Stimulated activated naive B cell treated with anti-CD40 and anti-IgM and Interleukin-4, amounts not matched to agents 10 μg/mL and 1 μg/mL and 100 μg/mL, for 72 hours (primary cell): Measurements from ENCODE around the gene ADK.

Experiments
- ATAC-seq, 2 donors: fragments of 150-1000 bp; cut with Tn5 transposase; replicated peaks; 2 replicates each; pipeline ENCODE4 v1.10.0; 2021; ENCODE audit warnings: moderate library complexity in 1 of 2
- DNase-seq: peaks from one replicate; pipeline ENCODE4 v3.0.0; 2021
- H3K27ac Mint-ChIP-seq: one replicate; pipeline ENCODE4 v1.8.0; 2022; ENCODE audit warnings: mild to moderate bottlenecking, mixed read lengths
- H3K27me3 Mint-ChIP-seq, 2 donors: one replicate each; pipeline ENCODE4 v1.8.0; 2022; ENCODE audit warnings: mixed read lengths in 2 of 2
- H3K36me3 Mint-ChIP-seq, 2 donors: one replicate each; pipeline ENCODE4 v1.8.0; 2022; ENCODE audit warnings: mixed read lengths in 2 of 2, mild to moderate bottlenecking in 1 of 2
- H3K4me1 Mint-ChIP-seq, 2 donors: one replicate each; pipeline ENCODE4 v1.8.0; 2022; ENCODE audit warnings: mixed read lengths in 2 of 2, mild to moderate bottlenecking in 1 of 2
- H3K4me3 Mint-ChIP-seq, 2 donors: one replicate each; pipeline ENCODE4 v1.8.0; 2022; ENCODE audit warnings: mild to moderate bottlenecking in 2 of 2, mixed read lengths in 2 of 2, moderate library complexity in 1 of 2
- H3K9me3 Mint-ChIP-seq, 2 donors: one replicate each; pipeline ENCODE4 v1.8.0; 2022; ENCODE audit warnings: mixed read lengths in 2 of 2, mild to moderate bottlenecking in 1 of 2

ADK gene

GRCh38 chr10:74415146-74415839 lies 264.3 kb downstream of the ADK start:
- DNase-seq (no peak), ATAC-seq (no peak)
- Mint-ChIP-seq H3K4me1 (peaks cover 9 to 16% of the 10 kb centered on the region in 2 donors), H3K27me3 (no peaks in the 10 kb centered on the region), H3K27ac (no peak overlapping the region), H3K4me3 (no peak overlapping the region), H3K36me3 (peaks cover 17 to 37% of the 10 kb centered on the region in 2 donors), H3K9me3 (no peaks in the 10 kb centered on the region)

- Mint-ChIP-seq H3K27ac (no peak overlapping the region), H3K9me3 (no peaks in the 10 kb centered on the region), H3K4me1 (peaks cover 9 to 16% of the 10 kb centered on the region in 2 donors), H3K4me3 (no peak overlapping the region), H3K27me3 (no peaks in the 10 kb centered on the region), H3K36me3 (peaks cover 9 to 37% of the 10 kb centered on the region in 2 donors)
- DNase-seq (no peak), ATAC-seq (no peak)
Observed at GRCh38 chr10:74417397-74417796, 266.4 kb downstream of the ADK start.

DNA sequence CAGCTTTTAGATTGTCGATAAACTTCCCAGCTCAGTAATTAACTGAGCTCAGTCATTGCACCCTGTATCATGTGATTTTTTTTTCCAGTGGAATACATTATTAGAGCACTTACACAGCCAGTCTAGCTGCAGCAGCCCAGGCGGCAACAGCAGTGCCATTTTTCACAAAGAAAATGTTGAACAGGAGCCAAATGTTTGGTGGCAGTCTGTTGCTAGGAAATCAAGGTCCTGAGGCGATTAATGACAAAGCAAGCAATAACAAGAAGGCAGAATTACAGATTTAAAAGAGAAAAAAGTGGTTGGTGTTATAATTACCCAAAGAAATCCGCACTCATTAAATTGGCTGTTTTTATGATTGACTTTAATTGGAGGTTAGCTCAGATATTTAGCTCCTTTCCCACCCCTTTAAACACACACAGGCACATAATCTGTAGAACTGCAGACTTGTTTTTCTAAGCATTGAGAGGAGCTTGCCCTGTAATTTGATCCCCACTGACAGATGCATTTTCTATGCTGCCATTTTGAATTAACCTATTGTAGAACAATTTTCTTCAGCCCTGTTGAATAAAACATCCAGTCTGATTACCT lies 267.4 kb downstream of the ADK start:
- H3K36me3 Mint-ChIP-seq, result peaks cover 13 to 37% of the 10 kb centered on the region in 2 donors
- ATAC-seq (no peak), DNase-seq (no peak)
- no peaks in the 10 kb centered on the region for H3K27me3 Mint-ChIP-seq
- H3K27ac Mint-ChIP-seq, result no peak overlapping the region
- H3K4me3 Mint-ChIP-seq, result no peak overlapping the region
- peaks cover 0 to 6% of the 10 kb centered on the region in 2 donors for H3K9me3 Mint-ChIP-seq
- H3K4me1 Mint-ChIP-seq, result peaks cover 13 to 16% of the 10 kb centered on the region in 2 donors

DNA sequence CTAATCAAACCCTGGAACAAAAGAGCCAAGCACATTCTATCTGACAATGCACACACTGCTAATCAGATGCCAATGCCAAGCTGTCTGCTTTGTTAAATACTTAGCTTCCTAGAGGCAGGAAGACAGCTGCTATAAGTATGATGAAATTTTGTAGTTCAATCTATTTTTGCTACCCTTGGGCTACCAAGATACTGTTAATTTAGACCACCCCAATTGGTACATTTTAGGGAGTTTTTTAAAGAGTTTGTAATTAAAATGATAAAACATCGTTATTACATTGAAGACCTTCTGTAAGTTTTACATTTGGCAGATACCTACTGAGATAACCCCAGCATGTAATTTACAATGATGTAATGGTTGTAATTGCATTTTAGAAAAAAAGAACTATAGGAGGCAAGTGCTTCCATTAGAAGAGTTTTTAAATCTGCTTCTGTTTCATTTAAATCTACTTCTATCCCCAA lies 268.5 kb downstream of the ADK start:
- DNase-seq (no peak), ATAC-seq (no peak)
- Mint-ChIP-seq H3K27ac (no peak overlapping the region), H3K9me3 (peaks cover 4 to 6% of the 10 kb centered on the region in 2 donors), H3K27me3 (no peaks in the 10 kb centered on the region), H3K4me3 (no peak overlapping the region), H3K36me3 (peaks cover 20 to 42% of the 10 kb centered on the region in 2 donors), H3K4me1 (peaks cover 13 to 16% of the 10 kb centered on the region in 2 donors)

DNA sequence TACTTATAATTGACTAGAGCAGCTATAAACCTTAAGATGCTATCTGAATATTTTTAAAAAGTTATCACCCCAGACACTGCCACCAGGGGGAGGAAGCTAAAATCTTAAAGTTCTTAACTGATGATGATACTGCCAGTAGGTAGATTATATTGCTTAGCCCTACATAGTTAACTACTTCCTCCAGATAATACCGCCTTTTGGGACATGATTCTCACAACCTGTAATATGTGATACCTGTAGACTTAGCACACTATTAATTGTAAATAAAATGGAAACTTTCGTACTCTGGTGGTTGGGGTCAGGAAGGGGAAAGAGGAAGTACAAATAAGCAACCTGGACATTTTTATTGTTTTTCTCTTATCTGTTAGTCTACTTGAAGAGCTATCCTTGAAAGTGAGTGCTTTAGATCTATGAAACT lies 268.9 kb downstream of the ADK start:
- peak overlapping the region; percentile 59 for H3K27ac Mint-ChIP-seq
- H3K36me3 Mint-ChIP-seq, result peaks cover 22 to 47% of the 10 kb centered on the region in 2 donors
- H3K4me3 Mint-ChIP-seq, result no peak overlapping the region
- no peaks in the 10 kb centered on the region for H3K27me3 Mint-ChIP-seq
- no peak for DNase-seq
- H3K4me1 Mint-ChIP-seq, result peaks cover 13 to 16% of the 10 kb centered on the region in 2 donors
- peaks cover 5 to 6% of the 10 kb centered on the region in 2 donors for H3K9me3 Mint-ChIP-seq
- ATAC-seq, result peak; percentile 39 to 50

GRCh38 chr10:74424565-74424964 lies 273.5 kb downstream of the ADK start:
- Mint-ChIP-seq H3K36me3 (peaks cover 31 to 61% of the 10 kb centered on the region in 2 donors), H3K4me1 (peaks cover 6 to 7% of the 10 kb centered on the region in 2 donors), H3K27ac (no peak overlapping the region), H3K9me3 (peaks cover 5 to 6% of the 10 kb centered on the region in 2 donors), H3K4me3 (no peak overlapping the region), H3K27me3 (no peaks in the 10 kb centered on the region)
- ATAC-seq (no peak), DNase-seq (no peak)

- Mint-ChIP-seq H3K27ac (no peak overlapping the region), H3K27me3 (no peaks in the 10 kb centered on the region), H3K36me3 (peaks cover 31 to 65% of the 10 kb centered on the region in 2 donors), H3K9me3 (peaks cover 5 to 6% of the 10 kb centered on the region in 2 donors), H3K4me3 (no peak overlapping the region), H3K4me1 (peaks cover 0 to 3% of the 10 kb centered on the region in 2 donors)
- DNase-seq (no peak), ATAC-seq (no peak)
Observed at GRCh38 chr10:74425456-74426001, 274.5 kb downstream of the ADK start.

DNA sequence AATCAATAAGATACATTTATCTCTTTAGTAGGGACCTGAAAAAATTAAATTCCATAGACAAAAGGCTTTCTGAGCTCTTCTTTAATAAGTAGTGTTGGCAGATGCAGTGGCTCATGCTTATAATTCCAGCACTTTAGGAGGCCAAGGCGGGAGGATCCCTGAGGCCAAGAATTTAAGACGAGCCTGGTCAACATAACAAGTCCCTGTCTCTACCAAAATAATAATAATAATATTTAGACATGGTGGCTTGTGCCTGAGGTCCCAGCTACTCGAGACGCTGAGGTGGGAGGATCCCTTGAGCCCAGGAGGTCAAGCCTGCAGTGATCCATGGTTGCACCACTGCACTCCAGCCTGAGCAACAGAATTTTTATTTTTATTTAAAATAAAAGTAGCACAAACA lies 280.8 kb downstream of the ADK start:
- H3K4me3 Mint-ChIP-seq, result no peak overlapping the region
- H3K36me3 Mint-ChIP-seq, result peaks cover 31 to 59% of the 10 kb centered on the region in 2 donors
- H3K27ac Mint-ChIP-seq, result no peak overlapping the region
- H3K9me3 Mint-ChIP-seq, result no peaks in the 10 kb centered on the region
- DNase-seq (no peak), ATAC-seq (no peak)
- H3K4me1 Mint-ChIP-seq, result no peaks in the 10 kb centered on the region
- no peaks in the 10 kb centered on the region for H3K27me3 Mint-ChIP-seq

GRCh38 chr10:74432841-74433594 lies 282.0 kb downstream of the ADK start:
- no peak for ATAC-seq
- H3K4me1 Mint-ChIP-seq, result peaks cover 4 to 6% of the 10 kb centered on the region in 2 donors

DNA sequence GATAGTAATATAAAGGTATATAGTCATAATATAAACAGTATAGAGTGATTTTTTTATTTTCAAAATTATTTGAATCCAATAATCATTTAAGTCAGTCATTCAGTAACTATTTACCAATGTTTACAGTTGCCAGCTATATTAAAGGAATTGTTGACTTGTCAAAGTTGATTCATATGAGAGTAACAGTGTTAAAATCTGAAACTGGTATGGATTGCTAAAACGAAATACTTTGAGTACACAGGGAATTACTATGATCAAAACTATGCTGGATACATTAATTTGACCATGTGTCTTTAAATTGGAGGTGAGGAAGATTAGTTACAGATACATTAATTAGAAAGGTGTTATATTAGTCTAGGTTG lies 282.6 kb downstream of the ADK start:
- no peak for DNase-seq
- no peak for ATAC-seq
- H3K36me3 Mint-ChIP-seq, result peaks cover 32 to 54% of the 10 kb centered on the region in 2 donors
- no peaks in the 10 kb centered on the region for H3K9me3 Mint-ChIP-seq
- peaks cover 4 to 6% of the 10 kb centered on the region in 2 donors for H3K4me1 Mint-ChIP-seq
- H3K27ac Mint-ChIP-seq, result peak overlapping the region; percentile 0
- H3K4me3 Mint-ChIP-seq, result no peak overlapping the region
- no peaks in the 10 kb centered on the region for H3K27me3 Mint-ChIP-seq

More at GRCh38 chr10:74432841-74433594, 282.0 kb downstream of the ADK start:
- no peak overlapping the region for H3K4me3 Mint-ChIP-seq
- no peak for DNase-seq
- no peaks in the 10 kb centered on the region for H3K9me3 Mint-ChIP-seq
- H3K36me3 Mint-ChIP-seq, result peaks cover 33 to 59% of the 10 kb centered on the region in 2 donors
- no peaks in the 10 kb centered on the region for H3K27me3 Mint-ChIP-seq
- H3K27ac Mint-ChIP-seq, result no peak overlapping the region

GRCh38 chr10:74433993-74434392 lies 283.0 kb downstream of the ADK start:
- no peak for DNase-seq
- Mint-ChIP-seq H3K4me1 (peaks cover 4 to 6% of the 10 kb centered on the region in 2 donors), H3K27ac (peak overlapping the region; percentile 0), H3K36me3 (peaks cover 29 to 49% of the 10 kb centered on the region in 2 donors), H3K9me3 (no peaks in the 10 kb centered on the region), H3K27me3 (no peaks in the 10 kb centered on the region), H3K4me3 (no peak overlapping the region)
- ATAC-seq, result no peak

GRCh38 chr10:74434547-74434946 lies 283.5 kb downstream of the ADK start:
- no peak for ATAC-seq
- no peak overlapping the region for H3K27ac Mint-ChIP-seq
- peaks cover 27 to 46% of the 10 kb centered on the region in 2 donors for H3K36me3 Mint-ChIP-seq
- no peaks in the 10 kb centered on the region for H3K9me3 Mint-ChIP-seq
- peaks cover 4 to 6% of the 10 kb centered on the region in 2 donors for H3K4me1 Mint-ChIP-seq
- DNase-seq, result no peak
- no peak overlapping the region for H3K4me3 Mint-ChIP-seq
- no peaks in the 10 kb centered on the region for H3K27me3 Mint-ChIP-seq

GRCh38 chr10:74436523-74437170 lies 285.6 kb downstream of the ADK start:
- no peak overlapping the region for H3K4me3 Mint-ChIP-seq
- no peaks in the 10 kb centered on the region for H3K27me3 Mint-ChIP-seq
- peaks cover 19 to 35% of the 10 kb centered on the region in 2 donors for H3K36me3 Mint-ChIP-seq
- H3K4me1 Mint-ChIP-seq, result peaks cover 4 to 6% of the 10 kb centered on the region in 2 donors
- no peak for DNase-seq
- H3K9me3 Mint-ChIP-seq, result no peaks in the 10 kb centered on the region
- no peak overlapping the region for H3K27ac Mint-ChIP-seq
- ATAC-seq, result no peak

- DNase-seq (no peak), ATAC-seq (no peak)
- no peak overlapping the region for H3K4me3 Mint-ChIP-seq
- H3K27me3 Mint-ChIP-seq, result no peaks in the 10 kb centered on the region
- no peak overlapping the region for H3K27ac Mint-ChIP-seq
- H3K4me1 Mint-ChIP-seq, result peaks cover 6% of the 10 kb centered on the region in 2 donors
- no peaks in the 10 kb centered on the region for H3K9me3 Mint-ChIP-seq
- H3K36me3 Mint-ChIP-seq, result peaks cover 17 to 39% of the 10 kb centered on the region in 2 donors
Observed at GRCh38 chr10:74437822-74438221, 286.8 kb downstream of the ADK start.
